Measurements from ENCODE around the gene ZBTB24. TPM values are rescaled to one million over a fixed set of nuclear protein-coding genes. Genes with fewer than 3 reads are reported as not detected.

The ZBTB24 gene
- total RNA-seq, 4 donors from 2014 or later = 8.1 to 11.6 (median 11.2) TPM

GRCh38 chr6:109498052-109498451 is 15.0 kb upstream of the ZBTB24 start:
- 90% methylated on average over 4 of the region's 4 CpGs for WGBS
- H3K36me3 ChIP-seq = no peaks in the 10 kb centered on the region
- DNase-seq (ENCODE audit: low spot score in 2 of 2) = no peak
- TF ChIP-seq POLR2A (IDR thresholded peaks at IDR 0.05) (no peak), EP300 (IDR thresholded peaks at IDR 0.05) (no peak), POLR2AphosphoS5 (IDR thresholded peaks at IDR 0.05) (no peak)
- TF ChIP-seq, protein P1, sequence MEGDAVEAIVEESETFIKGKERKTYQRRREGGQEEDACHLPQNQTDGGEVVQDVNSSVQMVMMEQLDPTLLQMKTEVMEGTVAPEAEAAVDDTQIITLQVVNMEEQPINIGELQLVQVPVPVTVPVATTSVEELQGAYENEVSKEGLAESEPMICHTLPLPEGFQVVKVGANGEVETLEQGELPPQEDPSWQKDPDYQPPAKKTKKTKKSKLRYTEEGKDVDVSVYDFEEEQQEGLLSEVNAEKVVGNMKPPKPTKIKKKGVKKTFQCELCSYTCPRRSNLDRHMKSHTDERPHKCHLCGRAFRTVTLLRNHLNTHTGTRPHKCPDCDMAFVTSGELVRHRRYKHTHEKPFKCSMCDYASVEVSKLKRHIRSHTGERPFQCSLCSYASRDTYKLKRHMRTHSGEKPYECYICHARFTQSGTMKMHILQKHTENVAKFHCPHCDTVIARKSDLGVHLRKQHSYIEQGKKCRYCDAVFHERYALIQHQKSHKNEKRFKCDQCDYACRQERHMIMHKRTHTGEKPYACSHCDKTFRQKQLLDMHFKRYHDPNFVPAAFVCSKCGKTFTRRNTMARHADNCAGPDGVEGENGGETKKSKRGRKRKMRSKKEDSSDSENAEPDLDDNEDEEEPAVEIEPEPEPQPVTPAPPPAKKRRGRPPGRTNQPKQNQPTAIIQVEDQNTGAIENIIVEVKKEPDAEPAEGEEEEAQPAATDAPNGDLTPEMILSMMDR (IDR thresholded peaks at IDR 0.05) = no peak
- no peak overlapping the region for H3K4me3 ChIP-seq
- no peak overlapping the region for H3K27ac ChIP-seq
- H3K9me3 ChIP-seq = no peaks in the 10 kb centered on the region
- no peaks in the 10 kb centered on the region for H3K27me3 ChIP-seq
- peaks cover 10% of the 10 kb centered on the region for H3K4me1 ChIP-seq

- Histone ChIP-seq H3K36me3 (no peaks in the 10 kb centered on the region), H3K4me1 (peaks cover 10% of the 10 kb centered on the region)
- 51% methylated on average over 9 of the region's 9 CpGs for WGBS
Observed at GRCh38 chr6:109496036-109496772, 13.2 kb upstream of the ZBTB24 start.

DNA sequence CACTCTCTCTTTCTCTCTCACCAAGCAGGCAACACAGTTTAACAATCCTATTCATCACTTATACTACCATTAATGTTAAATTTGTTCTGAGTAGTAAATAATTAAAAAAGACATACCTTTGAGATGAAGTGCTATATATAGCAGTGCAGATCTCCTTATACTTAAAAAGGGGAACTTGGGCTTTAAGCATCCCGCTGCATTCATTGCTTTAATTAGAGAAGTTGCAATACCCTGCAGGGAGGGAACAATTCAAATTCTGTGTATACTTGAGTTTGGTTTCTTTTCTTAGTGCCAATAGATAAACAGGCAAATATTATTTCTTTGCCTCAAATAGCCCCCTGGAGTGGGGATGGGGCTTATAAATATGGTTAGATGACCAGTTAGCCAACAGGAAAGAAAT is 10.8 kb upstream of the ZBTB24 start:
- Histone ChIP-seq H3K27me3 (no peaks in the 10 kb centered on the region), H3K9me3 (no peaks in the 10 kb centered on the region), H3K36me3 (no peaks in the 10 kb centered on the region), H3K4me1 (peaks cover 10% of the 10 kb centered on the region), H3K27ac (no peak overlapping the region), H3K4me3 (no peak overlapping the region)
- no peak for DNase-seq (ENCODE audit: low spot score in 2 of 2)
- WGBS = 95% methylated on average over 1 of the region's 1 CpG
- TF ChIP-seq, protein P1 (IDR thresholded peaks at IDR 0.05) = no peak
- no peak for TF ChIP-seq EP300 (IDR thresholded peaks at IDR 0.05)
- TF ChIP-seq POLR2AphosphoS5 (IDR thresholded peaks at IDR 0.05) = no peak
- no peak for TF ChIP-seq POLR2A (IDR thresholded peaks at IDR 0.05)

More at GRCh38 chr6:109496036-109496772, 13.2 kb upstream of the ZBTB24 start:
- no peak overlapping the region for H3K27ac ChIP-seq
- no peaks in the 10 kb centered on the region for H3K9me3 ChIP-seq
- no peak for DNase-seq (ENCODE audit: low spot score in 2 of 2)
- H3K27me3 ChIP-seq = no peaks in the 10 kb centered on the region
- TF ChIP-seq POLR2AphosphoS5 (IDR thresholded peaks at IDR 0.05) (no peak), POLR2A (IDR thresholded peaks at IDR 0.05) (no peak), EP300 (IDR thresholded peaks at IDR 0.05) (no peak)
- TF ChIP-seq, protein P1 (IDR thresholded peaks at IDR 0.05) = no peak
- no peak overlapping the region for H3K4me3 ChIP-seq

DNA sequence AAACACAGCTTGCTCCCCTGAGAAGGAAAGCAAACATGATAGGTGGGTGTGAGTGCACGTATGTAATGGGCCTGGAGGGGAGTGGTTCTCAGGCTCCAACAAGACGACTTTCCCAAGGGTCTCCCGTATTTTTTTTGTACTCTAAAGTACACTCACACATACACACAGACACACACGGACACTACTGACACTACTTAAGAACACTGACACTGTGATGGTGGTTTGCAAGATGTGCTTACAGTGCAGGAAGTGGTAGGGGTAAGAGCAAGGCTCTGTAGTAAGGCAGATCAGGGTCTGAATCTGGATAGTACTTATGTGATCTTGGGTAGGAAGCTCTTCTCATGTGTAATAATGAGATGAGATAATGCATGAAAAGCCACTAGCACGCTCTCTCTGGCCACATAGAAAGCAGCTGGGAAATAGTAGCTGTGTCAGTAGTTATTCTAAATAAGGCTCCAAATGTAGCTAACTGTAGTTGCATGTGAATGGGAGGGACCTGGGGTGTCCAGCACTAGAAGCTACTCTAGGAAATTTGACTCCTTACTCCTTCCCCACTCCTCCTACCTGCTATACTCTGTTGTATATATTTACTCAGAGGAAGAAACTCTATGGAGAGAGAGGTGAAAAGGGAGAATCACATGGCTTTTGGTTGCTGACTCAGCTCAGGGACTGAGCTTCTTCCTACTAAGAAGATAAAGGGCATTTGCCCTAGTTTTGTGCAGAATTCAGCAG is 8.4 kb upstream of the ZBTB24 start:
- Histone ChIP-seq H3K4me3 (no peak overlapping the region), H3K27me3 (no peaks in the 10 kb centered on the region), H3K36me3 (no peaks in the 10 kb centered on the region), H3K4me1 (peaks cover 5% of the 10 kb centered on the region), H3K9me3 (no peaks in the 10 kb centered on the region), H3K27ac (no peak overlapping the region)
- TF ChIP-seq EP300 (IDR thresholded peaks at IDR 0.05) (no peak), POLR2A (IDR thresholded peaks at IDR 0.05) (no peak), POLR2AphosphoS5 (IDR thresholded peaks at IDR 0.05) (no peak)
- TF ChIP-seq, protein P1 (IDR thresholded peaks at IDR 0.05) = no peak
- no peak for DNase-seq (ENCODE audit: low spot score in 2 of 2)
- 71% methylated on average over 5 of the region's 5 CpGs for WGBS

DNA sequence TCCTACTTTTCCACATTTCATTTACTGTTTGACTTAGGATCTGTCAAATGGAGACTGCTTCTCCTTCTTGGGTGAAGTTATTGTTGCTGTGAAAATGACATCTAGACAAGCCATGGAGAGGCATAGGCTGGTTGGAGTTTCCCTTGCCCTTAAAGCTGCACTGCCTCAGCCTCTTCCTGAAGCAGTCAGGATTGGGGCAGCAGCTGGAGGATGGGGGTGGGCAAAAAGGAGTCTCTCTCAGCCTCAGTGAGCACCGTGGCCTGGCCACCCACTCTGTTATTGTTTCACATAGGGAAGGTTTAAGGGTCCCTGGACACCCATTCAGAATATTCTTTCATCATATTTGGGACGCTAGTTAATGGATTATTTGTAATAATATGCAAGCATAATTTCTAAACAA is 7.7 kb upstream of the ZBTB24 start:
- 73% methylated on average over 2 of the region's 2 CpGs for WGBS
- no peak for TF ChIP-seq EP300 (IDR thresholded peaks at IDR 0.05)
- no peak for TF ChIP-seq POLR2AphosphoS5 (IDR thresholded peaks at IDR 0.05)
- TF ChIP-seq, protein P1 (IDR thresholded peaks at IDR 0.05) = no peak
- TF ChIP-seq POLR2A (IDR thresholded peaks at IDR 0.05) = no peak
- no peaks in the 10 kb centered on the region for H3K9me3 ChIP-seq
- no peak for DNase-seq (ENCODE audit: low spot score in 2 of 2)
- H3K4me1 ChIP-seq = no peaks in the 10 kb centered on the region
- no peak overlapping the region for H3K4me3 ChIP-seq
- H3K27ac ChIP-seq = no peak overlapping the region
- no peaks in the 10 kb centered on the region for H3K36me3 ChIP-seq
- no peaks in the 10 kb centered on the region for H3K27me3 ChIP-seq
